Spleen (tissue), 7 donors: ENCODE measurements around the gene CMYA5.

Source experiments
- CTCF ChIP-seq, 11 experiments: fragments of 200-600 bp in 7 of 11; fragments of 450-650 bp in 4 of 11; sonication (generic) in 4 of 11; IDR thresholded peaks in 8 of 11; conservative IDR thresholded peaks in 3 of 11; 1 replicate in 7 of 11; 2 replicates in 4 of 11; pipeline versions ENCODE4 v1.4.0 to v1.8.0; 2016 to 2021; ENCODE audit warnings: antibody characterized with exemption in 11 of 11, inconsistent platforms in 4 of 11, mild to moderate bottlenecking in 1 of 11
- POLR2A ChIP-seq, 3 donors: fragments of 450-650 bp; IDR thresholded peaks; one replicate each; pipeline ENCODE4 v1.5.1; 2017; ENCODE audit warnings: antibody characterized with exemption in 3 of 3, mild to moderate bottlenecking in 1 of 3
- POLR2AphosphoS5 ChIP-seq, 3 donors: sonication (generic); formaldehyde crosslinking; IDR thresholded peaks; one replicate each; pipeline ENCODE4 v1.5.1; 2017; ENCODE audit warnings: antibody characterized with exemption in 3 of 3
- donor health status: DM: no; HTN: no; CAD: no; lungs with moderate emphysema.
- donor health status: DM: no; HTN: no; CAD: no.
- donor health status: DM: no; HTN: no; CAD: no.

- TF ChIP-seq POLR2A (IDR thresholded peaks at IDR 0.05) (no peak), CTCF (IDR thresholded peaks at IDR 0.05 in 8 of 11, conservative IDR thresholded peaks at IDR 0.05 in 3 of 11) (no peak), POLR2AphosphoS5 (IDR thresholded peaks at IDR 0.05) (no peak)
These were observed 125.1 kb downstream of the CMYA5 start for GRCh38 chr5:79814699-79815098.
